RKO (cell line): ENCODE data around the gene PIGV.
A peak's percentile ranks its signal among the peaks of the same experiment; 100 is the strongest.

Source experiments
- DNase-seq: peaks from one replicate; pipeline ENCODE4 v3.0.0-alpha.2; 2016; ENCODE audit warnings: low spot score

Gene PIGV

DNA sequence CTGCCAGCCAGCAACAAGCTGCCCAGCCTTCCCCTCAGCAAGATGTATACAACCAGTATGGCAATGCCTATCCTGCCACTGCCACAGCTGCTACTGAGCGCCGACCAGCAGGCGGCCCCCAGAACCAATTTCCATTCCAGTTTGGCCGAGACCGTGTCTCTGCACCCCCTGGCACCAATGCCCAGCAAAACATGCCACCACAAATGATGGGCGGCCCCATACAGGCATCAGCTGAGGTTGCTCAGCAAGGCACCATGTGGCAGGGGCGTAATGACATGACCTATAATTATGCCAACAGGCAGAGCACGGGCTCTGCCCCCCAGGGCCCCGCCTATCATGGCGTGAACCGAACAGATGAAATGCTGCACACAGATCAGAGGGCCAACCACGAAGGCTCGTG lies 13.3 kb upstream of the PIGV start:
- DNase-seq = no peak

DNA sequence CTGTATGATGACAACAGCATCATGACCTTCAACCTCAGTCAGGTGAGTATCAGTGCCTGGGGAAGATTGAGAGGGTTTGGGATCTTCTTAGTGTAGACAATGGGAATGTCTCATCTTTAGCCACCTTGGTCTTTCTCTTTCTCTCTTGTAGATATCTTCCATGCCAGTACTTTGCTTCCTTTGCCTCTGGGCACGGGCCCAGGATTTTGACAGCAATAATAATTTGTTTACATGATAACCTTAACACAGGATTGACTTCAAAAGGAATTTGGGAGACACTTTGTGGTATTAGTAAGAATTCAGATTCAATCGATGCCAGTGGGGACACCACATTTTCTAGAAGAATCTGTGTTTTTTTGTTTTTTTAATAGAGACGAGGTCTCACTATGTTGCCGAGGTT lies 12.1 kb upstream of the PIGV start:
- DNase-seq = no peak

DNA sequence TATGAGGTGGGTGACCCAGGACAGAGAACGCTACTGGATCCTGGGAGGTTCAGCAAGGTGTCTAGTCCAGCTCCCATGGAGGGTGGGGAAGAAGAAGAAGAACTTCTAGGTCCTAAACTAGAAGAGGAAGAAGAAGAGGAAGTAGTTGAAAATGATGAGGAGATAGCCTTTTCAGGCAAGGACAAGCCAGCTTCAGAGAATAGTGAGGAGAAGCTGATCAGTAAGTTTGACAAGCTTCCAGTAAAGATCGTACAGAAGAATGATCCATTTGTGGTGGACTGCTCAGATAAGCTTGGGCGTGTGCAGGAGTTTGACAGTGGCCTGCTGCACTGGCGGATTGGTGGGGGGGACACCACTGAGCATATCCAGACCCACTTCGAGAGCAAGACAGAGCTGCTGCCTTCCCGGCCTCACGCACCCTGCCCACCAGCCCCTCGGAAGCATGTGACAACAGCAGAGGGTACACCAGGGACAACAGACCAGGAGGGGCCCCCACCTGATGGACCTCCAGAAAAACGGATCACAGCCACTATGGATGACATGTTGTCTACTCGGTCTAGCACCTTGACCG lies 8.6 kb upstream of the PIGV start:
- DNase-seq = no peak

- DNase-seq = no peak
These were observed 7.3 kb upstream of the PIGV start for GRCh38 chr1:26780344-26780957.

DNA sequence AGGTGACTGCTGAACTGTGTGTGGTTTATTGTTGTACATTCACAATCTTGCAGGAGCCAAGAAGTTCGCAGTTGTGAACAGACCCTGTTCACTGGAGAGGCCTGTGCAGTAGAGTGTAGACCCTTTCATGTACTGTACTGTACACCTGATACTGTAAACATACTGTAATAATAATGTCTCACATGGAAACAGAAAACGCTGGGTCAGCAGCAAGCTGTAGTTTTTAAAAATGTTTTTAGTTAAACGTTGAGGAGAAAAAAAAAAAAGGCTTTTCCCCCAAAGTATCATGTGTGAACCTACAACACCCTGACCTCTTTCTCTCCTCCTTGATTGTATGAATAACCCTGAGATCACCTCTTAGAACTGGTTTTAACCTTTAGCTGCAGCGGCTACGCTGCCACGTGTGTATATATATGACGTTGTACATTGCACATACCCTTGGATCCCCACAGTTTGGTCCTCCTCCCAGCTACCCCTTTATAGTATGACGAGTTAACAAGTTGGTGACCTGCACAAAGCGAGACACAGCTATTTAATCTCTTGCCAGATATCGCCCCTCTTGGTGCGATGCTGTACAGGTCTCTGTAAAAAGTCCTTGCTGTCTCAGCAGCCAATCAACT lies 6.4 kb upstream of the PIGV start:
- no peak for DNase-seq

DNA sequence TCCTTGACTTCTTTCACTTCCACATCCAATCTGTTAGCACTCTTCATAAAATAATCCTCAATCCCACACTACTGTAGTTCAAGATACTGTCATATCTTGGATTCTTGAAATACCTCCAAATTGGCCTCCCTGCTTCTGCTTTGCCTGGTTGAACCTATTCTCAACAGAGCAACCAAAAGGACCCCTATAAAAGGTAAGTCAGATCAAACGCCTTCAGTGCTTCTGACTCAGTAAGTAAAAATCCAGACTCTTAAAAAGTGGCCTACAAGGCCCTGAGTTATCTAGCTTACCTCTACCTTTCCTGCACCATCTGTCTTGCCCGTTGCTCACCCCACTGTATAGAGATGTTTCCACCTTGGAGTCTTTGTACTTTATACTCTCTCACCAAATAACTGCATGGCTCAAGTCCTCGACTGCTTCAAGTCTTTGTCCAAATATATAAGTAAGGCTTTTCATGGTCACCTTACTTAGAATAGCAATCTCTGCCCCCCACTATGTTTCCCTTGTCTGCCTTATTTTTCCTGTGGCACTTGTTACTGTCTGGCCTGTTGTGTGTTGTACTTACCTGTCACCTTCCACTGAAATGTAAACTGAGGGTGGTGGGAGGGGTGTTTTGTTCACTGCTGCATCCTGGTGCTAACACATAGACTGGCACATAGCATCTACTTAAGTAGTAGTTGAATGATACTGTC lies 5.1 kb upstream of the PIGV start:
- no peak for DNase-seq

DNA sequence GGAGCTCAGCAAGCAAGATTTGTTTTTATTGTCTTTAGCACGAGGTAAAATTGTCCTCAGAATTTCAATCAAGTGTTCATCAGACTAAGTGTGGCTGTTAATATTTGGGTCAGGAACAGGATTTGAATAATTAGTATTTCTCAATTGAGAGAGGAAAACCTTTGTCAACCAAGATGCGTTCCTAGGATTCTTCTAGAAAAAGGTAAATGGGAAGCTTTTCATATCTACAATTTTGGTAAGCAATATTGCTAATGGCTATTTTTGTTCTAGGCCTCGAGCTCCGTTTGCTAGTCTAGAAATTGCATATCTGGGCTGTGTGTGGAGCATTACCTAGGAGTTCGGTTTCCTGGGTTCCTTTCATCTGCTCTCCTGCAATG lies 4.1 kb upstream of the PIGV start:
- no peak for DNase-seq

- DNase-seq = no peak
These were observed 3.5 kb upstream of the PIGV start for GRCh38 chr1:26784023-26784871.

DNA sequence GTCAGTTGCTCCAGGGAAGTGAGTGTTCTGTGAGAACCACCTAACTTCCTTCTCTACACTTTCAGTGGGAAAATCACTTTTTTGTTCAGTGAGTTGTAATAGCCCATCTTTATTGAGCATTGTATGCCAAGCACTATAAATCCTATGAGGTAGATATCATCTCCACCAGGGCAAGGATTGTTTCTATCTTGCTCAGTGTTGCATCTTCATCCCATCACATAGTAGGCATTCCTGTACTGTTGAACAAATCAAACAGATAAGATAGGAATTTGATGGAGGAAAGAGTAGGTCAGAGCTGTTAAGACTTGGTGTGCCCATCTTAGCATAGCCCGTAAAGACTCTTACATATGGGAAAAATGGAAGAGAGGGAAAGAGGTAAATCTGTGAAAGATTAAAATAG lies 2.9 kb upstream of the PIGV start:
- DNase-seq = no peak

- no peak for DNase-seq
These were observed 1.9 kb upstream of the PIGV start for GRCh38 chr1:26785611-26786436.

DNA sequence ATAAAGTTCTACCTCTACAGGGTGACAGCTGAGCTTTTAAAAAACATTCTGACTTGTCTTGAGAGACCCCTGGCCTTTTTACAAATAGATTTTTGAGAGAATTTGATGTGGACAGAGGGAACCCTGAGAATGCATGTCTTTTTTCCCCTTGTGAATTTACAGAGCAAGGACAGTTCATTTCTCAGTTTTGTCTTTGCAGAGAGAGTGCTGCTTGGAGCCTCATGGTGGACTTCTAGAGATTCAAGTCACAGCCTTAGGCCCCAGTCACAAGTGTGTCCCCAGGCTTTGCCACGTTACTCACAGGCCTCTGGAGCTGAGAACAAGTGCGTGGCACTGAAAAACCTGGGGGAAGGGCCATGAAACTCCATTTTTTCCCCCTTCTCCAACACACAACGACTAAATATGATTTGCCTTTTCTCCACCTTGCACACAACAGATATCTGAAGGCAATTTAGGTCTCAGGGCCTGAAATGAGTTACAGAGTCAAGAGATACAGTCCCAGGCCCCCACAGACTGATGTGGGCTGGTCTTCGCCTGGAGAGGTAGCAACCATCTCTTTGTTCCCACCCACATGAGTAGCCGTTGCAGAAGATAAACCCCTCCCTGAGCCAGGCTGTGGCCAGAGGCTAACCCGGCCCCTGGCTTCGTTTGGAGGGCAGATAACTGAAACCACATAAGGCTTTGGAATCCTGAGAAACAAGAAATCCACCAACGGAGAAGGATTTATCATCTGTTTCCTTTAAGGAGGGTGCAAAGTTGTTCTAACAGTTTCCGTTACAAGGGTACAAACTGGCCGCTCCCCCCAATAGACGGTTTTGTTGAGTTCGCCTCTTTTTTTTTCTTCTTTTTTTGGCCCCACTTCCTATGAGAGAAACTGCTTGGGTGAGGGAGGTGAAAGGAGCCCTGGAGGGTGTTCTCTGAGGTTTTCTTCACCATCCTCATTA lies 1.0 kb upstream of the PIGV start:
- DNase-seq = peak; percentile 53

DNA sequence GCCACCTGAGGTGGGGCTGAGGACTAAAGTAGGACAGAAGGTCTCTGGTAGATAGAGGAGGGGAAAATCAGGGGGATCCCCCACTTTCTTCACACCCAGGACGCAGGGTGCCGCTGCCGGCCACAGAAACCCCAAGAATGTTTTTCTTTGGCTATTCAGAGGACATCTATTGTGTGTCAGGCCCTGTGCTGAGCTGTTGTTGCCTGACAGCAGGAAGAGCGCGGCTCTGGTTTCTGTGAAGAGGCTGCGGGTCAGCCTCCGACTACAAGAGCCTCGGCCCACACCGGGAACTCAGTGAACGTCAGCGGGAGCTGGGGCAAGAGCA lies 407 bp upstream of the PIGV start:
- DNase-seq = peak; percentile 55

- peak; percentile 62 for DNase-seq
These were observed 700 bp downstream of the PIGV start for GRCh38 chr1:26788515-26788785.

- DNase-seq = peak; percentile 93
These were observed 1.3 kb downstream of the PIGV start for GRCh38 chr1:26788836-26789611.

- no peak for DNase-seq
These were observed 1.8 kb downstream of the PIGV start for GRCh38 chr1:26789612-26789865.

DNA sequence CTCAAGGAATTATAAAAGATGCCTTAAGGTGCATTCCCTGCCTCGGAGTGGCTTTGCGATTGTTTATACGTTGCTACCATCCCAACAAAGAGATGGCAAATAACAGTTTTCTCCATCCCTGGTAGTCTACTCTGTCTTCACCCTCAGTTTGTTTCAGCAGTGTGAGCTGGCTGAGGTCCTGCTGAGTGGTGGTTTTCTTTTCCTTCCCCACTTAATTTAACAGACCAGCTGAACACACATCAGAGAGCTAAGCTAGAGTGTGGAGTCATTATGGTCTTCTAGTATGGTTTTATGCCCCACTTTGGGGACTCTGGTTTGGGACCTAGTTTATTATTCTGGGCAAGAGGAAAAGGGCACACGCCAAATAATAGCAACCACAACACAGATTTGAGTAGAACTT lies 2.2 kb downstream of the PIGV start:
- no peak for DNase-seq

DNA sequence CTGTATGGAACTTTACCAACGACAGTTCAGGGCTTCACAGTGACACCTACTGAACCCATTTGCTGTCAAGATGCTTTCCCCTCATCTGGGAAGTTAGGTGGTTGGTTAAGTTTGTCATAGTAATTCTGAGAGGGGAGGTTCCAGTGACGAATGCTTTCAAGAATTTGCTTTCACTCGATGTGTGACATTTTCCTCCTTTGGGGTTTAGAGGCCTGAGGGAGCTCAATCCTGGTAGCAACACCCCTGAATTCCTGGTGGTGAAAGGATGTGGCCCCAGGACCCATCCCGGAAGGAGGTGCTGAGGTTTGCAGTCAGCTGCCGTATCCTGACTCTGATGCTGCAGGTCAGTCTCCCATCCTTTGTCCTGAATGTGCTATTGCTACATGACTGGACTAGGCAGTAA lies 2.8 kb downstream of the PIGV start:
- DNase-seq = no peak

DNA sequence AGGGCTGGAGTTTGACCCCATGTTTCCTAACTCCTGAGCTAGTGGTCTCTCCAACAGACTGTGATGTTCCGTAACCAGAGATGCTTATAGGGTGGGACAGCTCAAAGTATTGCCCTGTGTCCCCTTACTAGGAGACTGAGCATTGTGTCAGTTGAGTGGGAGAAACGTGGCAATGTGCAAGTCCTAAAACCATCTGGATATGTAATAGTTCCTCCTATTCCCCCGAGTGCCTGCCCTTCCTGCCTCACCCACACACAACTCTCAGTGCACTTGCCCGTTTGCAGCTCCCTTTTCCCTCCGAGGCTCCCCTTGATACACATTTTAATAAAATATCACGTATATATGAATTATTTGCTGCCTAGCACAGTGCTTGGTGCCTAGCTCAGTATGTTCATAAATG lies 3.4 kb downstream of the PIGV start:
- DNase-seq = no peak

DNA sequence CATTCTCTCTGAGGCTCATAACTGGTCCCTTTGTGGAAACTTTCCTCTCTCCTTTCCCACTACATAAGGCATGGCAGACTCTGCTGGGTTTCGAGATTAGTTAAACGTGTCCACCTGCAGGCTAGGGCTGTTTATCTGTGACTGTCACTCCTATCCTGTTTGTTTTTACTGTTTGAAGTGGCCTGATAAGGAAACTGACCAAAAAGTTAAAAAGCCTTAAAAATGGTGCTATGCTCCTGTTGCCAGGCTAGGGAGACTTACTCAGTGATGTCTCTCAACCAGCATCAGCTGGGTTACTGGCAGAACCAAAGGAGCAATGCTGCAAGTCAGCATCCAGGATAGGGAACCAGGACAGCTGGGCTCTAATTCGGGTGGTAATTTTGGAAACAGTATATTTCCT lies 3.9 kb downstream of the PIGV start:
- DNase-seq = no peak

- DNase-seq = no peak
These were observed 5.2 kb downstream of the PIGV start for GRCh38 chr1:26792924-26793323.
